HL-60 (cell line): ENCODE results near the gene PPM1E.

ENCODE experiments used
- DNase-seq, 2 experiments: peaks; one replicate each; pipeline ENCODE4 v3.0.0-alpha.2; 2010 to 2020; ENCODE audit warnings: low read depth in 1 of 2, low spot score in 1 of 2
- H3K27ac ChIP-seq: fragments of 250-450 bp; sonication (Bioruptor Pico); replicated peaks from 2 replicates; pipeline ENCODE4 v1.5.1; 2020; ENCODE audit warnings: mild to moderate bottlenecking, moderate library complexity
- H3K27me3 ChIP-seq: fragments of 250-450 bp; sonication (Bioruptor Pico); 2 replicates; pipeline ENCODE4 v1.5.1; 2021; ENCODE audit warnings: mild to moderate bottlenecking, moderate library complexity; ENCODE audit not compliant: insufficient read depth, poor library complexity, severe bottlenecking
- H3K4me3 ChIP-seq: replicated peaks from 2 replicates; pipeline ENCODE4 v1.5.1; 2011; ENCODE audit warnings: mild to moderate bottlenecking, control low read depth, low read length; ENCODE audit not compliant: insufficient read depth
- GABPA ChIP-seq: IDR thresholded peaks from 2 replicates; pipeline ENCODE4 v1.6.1; 2012; ENCODE audit warnings: low read depth
- POLR2AphosphoS5 ChIP-seq: IDR thresholded peaks from 2 replicates; pipeline ENCODE4 v1.6.1; 2012; ENCODE audit warnings: low read depth
- REST ChIP-seq: IDR thresholded peaks from 2 replicates; pipeline ENCODE4 v1.6.1; 2012; ENCODE audit warnings: low read depth; ENCODE audit not compliant: insufficient replicate concordance
- SPI1 ChIP-seq: IDR thresholded peaks from 2 replicates; pipeline ENCODE4 v1.6.1; 2012; ENCODE audit warnings: low read depth, mild to moderate bottlenecking, borderline replicate concordance
- TF ChIP-seq, protein P1 (sequence below): IDR thresholded peaks from one replicate; pipeline ENCODE4 v1.5.1; 2011; ENCODE audit warnings: low read length, control low read depth, inconsistent platforms; ENCODE audit not compliant: insufficient read depth

Gene PPM1E

DNA sequence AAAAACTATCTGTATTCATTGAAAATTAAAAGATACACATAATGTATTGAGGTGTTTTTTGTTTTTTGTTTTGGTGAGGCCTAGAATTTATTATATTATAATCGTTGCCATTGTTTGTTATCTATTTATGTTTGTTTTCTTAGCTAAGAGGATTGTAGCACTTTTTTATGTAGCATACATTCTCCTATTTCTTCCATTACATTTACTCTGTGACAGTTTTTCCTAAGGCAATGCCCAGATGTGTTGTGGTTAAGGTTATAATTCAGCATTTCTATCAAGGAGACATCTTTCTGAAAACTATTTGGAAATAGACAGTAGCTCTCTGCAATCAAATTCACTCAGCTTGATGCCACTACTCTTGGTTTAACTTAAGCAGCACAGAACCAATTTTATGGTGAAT is 161.6 kb downstream of the PPM1E start:
- peaks cover 3% of the 10 kb centered on the region for H3K27me3 ChIP-seq
- TF ChIP-seq POLR2AphosphoS5 (no peak), SPI1 (no peak), GABPA (no peak)
- H3K27ac ChIP-seq, result no peak overlapping the region
- no peak for DNase-seq
- H3K4me3 ChIP-seq, result no peak overlapping the region

DNA sequence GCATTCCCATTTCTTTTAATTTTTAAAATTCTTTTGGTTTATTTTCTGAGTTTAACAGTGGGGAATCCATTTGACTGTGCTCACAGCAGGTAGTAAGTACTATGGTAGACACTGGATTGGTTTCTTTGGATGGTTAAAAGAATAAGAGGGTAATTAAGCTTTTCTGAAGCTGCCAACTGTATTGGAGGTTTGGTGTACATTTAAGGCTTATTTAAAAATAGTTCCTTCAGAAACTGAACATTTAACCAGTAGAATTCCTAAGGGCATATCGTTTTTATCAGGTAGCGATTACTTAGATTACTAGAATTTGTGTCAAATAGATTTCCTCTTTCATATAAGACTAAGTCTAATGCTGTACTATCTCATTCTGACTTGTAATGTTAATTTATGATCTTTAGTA is 162.4 kb downstream of the PPM1E start:
- peaks cover 3% of the 10 kb centered on the region for H3K27me3 ChIP-seq
- DNase-seq, result no peak
- H3K27ac ChIP-seq, result no peak overlapping the region
- no peak overlapping the region for H3K4me3 ChIP-seq
- TF ChIP-seq, protein P1, sequence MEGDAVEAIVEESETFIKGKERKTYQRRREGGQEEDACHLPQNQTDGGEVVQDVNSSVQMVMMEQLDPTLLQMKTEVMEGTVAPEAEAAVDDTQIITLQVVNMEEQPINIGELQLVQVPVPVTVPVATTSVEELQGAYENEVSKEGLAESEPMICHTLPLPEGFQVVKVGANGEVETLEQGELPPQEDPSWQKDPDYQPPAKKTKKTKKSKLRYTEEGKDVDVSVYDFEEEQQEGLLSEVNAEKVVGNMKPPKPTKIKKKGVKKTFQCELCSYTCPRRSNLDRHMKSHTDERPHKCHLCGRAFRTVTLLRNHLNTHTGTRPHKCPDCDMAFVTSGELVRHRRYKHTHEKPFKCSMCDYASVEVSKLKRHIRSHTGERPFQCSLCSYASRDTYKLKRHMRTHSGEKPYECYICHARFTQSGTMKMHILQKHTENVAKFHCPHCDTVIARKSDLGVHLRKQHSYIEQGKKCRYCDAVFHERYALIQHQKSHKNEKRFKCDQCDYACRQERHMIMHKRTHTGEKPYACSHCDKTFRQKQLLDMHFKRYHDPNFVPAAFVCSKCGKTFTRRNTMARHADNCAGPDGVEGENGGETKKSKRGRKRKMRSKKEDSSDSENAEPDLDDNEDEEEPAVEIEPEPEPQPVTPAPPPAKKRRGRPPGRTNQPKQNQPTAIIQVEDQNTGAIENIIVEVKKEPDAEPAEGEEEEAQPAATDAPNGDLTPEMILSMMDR, result no peak
- no peak for TF ChIP-seq REST
- no peak for TF ChIP-seq POLR2AphosphoS5
- no peak for TF ChIP-seq SPI1

DNA sequence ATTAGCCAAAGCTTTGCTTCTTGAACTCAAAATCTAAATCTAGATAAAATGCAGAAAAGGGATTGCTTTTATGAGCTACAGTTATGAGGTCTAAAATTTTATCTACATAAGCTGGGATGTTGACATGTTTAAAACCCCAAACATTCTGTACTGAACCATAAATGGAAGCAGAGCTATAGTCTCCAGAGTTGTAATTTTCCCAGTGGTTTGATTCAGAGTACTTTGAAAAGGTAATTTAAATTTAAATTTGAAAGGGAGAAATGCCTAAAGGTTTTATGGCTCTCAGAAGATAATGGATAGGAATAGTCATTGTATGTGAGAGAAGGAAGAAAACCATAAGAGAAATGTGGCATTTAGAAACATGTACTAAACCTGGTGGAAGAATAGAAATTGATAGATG is 163.2 kb downstream of the PPM1E start:
- no peak for TF ChIP-seq POLR2AphosphoS5
- no peak for TF ChIP-seq SPI1
- TF ChIP-seq GABPA, result no peak
- TF ChIP-seq, protein P1, result no peak
- no peak for TF ChIP-seq REST
- DNase-seq, result no peak
- H3K27ac ChIP-seq, result no peak overlapping the region
- H3K4me3 ChIP-seq, result no peak overlapping the region
- H3K27me3 ChIP-seq, result peaks cover 3% of the 10 kb centered on the region

DNA sequence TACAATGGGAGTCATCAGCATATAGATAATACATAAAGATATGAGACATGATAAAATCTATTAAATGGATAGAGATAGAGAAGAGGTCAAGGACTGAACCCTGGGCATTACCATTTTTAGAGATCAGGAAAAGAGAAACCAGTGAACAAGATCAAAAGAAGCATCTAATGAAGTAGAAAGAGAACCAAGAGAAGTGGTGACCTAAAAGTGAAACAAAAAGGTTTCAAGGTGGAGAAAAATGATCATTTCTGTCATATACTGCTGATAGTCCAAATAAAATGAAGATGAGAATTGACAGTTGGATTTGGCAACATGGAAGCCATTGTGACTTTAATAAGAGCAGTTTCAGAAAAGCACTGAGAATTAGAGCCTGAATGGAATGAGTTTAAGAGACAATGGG is 165.1 kb downstream of the PPM1E start:
- Histone ChIP-seq H3K4me3 (no peak overlapping the region), H3K27me3 (peaks cover 3% of the 10 kb centered on the region), H3K27ac (no peak overlapping the region)
- DNase-seq, result no peak
- TF ChIP-seq SPI1, result no peak
- no peak for TF ChIP-seq POLR2AphosphoS5
- TF ChIP-seq, protein P1, result no peak
- no peak for TF ChIP-seq GABPA
- no peak for TF ChIP-seq REST
